HG03571 (cell line): ENCODE data around the gene DDX1.
"Not testable (repeated sequence)": the region's sequence is repeated elsewhere in the genome, so short reads cannot be mapped to it uniquely, and the experiment has no call there.

Experiments
- ATAC-seq: cut with Tn5 transposase; IDR thresholded peaks from one replicate; pipeline ENCODE4 v1.9.1; 2021; ENCODE audit not compliant: unreplicated experiment

DDX1 gene

DNA sequence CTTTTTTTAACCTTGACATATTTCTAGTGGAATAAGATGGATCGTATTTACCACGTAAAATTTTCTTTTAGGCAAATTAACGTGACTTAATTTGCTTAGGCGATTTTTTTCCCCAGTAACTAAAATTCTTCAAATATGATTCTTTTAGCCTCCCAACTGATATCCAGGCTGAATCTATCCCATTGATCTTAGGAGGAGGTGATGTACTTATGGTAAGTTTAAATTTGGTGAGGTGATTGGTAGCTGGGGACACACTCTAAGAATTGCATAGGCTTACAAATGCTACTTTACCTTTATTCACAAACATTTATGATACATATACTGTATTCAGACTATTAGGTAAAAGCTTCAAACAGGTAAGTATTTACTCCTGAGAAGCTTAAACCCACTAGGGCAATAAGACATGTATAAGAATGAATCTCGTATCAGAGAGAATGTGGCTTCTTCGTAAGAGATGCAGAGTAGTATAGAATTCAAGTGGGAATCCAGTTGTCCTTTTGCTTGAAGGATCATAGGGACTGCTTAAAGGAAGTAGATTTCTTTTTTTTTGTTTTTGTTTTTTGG, 3.8 kb downstream of the DDX1 start:
- ATAC-seq: no peak

DNA sequence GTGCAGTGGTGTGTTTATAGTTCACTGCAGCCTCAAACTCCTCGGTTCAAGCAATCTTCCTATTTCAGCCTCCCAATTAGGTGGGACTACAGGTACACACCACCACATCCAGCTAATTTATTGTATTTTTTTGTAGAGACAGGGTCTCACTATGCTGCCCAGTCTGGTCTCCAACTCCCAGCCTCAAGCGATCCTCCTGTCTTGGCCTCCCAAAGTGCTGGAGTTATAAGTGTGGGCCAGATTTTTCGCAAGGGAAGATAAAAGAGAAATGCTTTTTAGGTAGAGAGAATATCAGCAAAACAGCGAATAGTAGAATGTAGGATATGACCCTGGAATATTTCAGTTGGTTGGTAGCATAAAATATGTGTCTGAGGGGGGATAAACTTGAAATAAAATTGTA, 4.3 kb downstream of the DDX1 start:
- no peak for ATAC-seq

DNA sequence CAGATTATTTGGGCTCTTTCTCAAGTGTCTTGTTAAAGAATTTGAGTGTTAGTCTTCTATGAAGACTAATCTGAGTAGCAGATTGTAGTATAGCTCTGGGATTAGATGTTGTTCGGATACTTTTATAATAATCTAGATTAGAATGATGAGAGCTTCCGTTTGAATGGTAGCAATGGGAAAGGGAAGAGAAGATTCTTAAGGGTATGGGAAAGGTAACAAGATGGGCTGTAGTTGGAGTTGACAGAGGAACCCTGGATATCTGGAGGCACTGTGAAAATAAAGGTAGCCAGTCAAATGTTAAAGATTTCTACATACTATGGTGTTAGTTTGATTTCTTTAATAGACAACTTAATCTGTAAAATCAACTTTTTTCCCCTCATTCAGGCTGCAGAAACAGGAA, 4.7 kb downstream of the DDX1 start:
- no peak for ATAC-seq

DNA sequence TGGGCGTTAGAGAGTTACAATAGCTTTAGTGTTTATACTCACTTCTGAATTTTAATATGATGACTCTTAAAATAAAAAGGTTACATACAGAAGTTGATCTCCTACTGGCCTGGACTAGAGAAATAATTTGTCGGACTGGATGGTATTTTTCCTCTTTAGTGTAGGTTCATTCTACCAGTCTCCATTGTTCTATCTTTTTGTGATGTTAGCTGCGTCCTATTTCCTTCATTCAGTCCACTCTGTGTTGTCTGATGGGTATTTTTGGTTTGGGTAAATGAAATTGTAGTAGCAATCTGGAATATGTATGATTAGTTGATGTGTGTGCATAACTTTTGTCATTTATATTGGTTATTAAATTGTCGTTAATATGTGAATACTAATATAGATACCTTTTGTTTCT, 5.3 kb downstream of the DDX1 start:
- no peak for ATAC-seq

DNA sequence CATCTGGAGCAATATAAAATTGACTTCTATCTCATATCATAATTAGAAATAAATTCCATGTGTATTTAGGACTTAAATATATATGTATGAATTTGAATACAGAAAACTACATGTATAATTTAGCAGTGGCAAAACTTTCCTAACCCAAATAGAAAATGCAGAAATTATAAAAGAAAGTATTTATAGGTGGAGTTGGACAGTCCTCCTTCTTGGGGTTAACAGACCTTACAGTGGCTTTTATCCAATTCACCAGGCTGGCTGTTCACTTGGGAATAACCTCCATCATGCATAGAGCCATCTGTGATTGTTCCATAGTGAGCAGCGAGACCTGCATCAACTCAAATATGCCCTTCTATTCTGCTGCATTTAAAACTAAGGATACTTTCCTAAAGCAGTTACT, 8.3 kb downstream of the DDX1 start:
- no peak for ATAC-seq

DNA sequence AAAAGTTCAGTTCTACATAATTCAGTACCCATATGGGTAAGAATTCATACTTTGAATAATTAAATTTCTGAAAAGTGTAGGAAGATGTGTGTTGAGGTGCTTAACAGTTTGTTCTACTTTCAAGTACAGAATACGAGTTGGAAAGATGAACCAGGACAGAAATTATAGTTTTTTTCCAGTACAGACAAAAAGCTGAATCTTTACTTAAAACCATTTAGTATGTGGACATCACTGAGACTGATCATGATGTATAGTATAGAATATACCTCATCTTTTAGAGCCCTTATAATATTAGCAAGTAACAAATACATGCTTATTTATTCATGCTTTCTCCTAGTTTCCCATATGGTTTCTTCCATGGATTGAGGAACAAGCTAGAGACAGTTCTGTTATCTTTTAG, 10.0 kb downstream of the DDX1 start:
- no peak for ATAC-seq

DNA sequence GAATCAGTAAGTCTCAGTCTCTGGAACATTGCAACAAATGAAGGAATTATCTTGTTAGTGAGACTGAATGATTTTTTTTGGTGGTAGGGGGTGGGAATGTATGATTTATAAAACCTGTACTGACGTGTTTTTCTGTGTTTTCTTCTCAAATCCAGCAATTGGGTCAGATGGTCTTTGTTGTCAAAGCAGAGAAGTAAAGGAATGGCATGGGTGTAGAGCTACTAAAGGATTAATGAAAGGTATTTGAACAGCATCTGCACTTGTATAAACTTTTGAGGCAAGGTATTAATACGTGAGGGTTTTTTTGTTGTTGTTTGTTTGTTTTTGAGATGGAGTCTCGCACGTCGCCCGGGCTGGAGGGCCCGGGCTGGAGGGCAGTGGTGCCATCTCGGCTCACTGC, 10.7 kb downstream of the DDX1 start:
- no peak for ATAC-seq

DNA sequence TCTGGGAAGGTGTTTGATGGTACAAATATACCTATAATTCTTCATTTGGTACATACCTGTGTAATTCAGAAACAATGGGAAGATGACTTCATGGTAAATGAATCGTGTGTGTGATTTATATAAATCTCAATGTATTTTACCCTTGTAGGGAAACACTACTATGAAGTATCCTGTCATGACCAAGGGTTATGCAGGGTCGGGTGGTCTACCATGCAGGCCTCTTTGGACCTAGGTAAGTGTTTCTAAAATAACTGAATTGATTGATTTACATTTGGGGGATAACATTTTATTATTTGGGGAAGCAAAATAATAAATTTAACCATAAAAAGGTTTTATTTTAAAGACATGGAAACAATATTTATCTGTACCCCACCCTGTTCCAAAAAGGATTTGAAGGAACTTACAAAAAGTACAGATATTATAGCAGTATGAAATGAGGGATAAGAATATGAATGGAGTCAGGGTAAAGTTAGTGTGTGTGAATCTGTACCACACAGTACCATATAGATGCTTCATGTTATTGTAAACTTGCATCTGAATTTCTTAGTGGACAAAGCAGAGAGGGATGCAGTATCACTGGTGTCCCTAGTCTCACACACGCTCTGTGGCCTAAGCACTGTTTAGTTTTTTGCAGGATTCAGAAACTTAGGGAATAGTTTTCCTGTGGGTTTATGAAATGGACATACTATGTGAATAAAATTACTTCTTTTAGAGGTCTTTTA, 11.5 kb downstream of the DDX1 start:
- ATAC-seq: no peak

DNA sequence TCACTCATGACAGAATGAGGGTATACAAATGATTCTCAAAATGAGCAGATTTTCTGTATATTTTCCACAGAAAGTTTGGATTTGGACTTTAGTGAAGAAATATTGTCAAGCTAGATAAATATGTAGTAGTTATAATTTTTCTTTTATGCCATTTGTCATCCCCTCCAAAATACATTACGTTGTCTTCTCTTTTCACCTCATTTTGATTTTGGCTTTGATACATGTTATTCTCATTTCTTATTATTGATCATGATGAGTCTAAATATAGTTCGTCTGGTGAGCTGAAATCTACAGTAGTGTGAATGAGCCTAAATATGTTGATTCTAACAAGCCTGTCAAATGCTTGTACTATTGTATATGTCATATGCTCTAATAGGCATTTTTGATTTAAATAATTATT, 12.3 kb downstream of the DDX1 start:
- no peak for ATAC-seq

DNA sequence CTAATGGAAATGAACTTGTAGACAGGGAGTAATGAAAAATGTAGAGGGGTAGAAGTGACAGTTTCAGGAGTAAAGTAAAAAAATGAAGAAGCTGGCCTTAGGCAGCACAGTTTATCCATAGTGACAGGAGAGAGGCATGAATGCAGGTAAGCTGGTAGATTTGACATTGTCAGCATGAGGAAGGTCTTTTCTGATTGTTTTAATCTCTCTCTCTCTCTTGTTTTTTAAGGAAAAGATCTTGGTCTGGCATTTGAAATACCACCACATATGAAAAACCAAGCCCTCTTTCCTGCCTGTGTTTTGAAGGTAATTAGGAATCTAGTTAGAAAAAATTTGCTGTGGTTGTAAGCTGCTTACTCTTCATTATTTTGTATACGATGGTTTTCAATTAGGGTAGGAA, 14.1 kb downstream of the DDX1 start:
- ATAC-seq: no peak

DNA sequence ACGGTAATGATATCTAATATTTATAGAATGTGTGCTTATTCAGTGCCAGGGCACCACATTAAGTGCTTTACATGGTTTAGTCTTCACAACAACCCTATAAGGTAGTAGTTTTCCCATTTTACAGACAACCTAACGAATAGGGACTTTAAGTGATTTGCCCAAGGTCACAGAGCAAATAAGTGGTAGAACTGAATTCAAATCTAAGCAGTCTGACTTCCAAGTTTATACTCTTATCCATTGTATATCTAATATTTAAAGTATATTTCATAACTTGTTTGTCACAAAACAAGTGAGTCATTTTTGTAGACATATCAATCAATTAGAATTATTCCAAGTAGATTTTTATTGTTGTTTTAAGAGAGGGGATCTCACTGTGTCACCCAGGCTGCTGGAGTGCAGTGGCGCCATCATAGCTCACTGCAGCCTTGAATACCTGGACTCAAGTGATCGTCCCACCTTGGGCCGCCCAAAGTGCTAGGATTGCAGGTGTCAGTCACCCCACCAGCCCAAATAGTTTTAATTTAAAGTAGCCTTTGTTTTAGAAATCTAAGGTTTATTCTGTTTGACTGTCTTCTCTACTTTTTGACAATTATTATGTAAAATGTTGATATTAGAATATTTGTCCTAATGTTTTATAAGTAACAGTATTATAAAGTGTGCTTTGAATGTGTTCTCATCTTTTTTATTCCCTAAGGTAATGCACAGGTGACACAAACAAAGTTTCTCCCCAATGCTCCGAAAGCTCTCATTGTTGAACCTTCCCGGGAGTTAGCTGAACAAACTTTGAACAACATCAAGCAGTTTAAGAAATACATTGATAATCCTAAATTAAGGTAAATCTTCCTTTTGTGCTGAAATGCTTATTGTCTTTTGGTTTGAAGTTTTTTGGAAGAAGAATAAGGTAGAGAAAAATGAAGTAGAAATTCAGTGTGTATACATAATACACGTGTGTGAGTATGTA, 15.1 kb downstream of the DDX1 start:
- no peak for ATAC-seq

DNA sequence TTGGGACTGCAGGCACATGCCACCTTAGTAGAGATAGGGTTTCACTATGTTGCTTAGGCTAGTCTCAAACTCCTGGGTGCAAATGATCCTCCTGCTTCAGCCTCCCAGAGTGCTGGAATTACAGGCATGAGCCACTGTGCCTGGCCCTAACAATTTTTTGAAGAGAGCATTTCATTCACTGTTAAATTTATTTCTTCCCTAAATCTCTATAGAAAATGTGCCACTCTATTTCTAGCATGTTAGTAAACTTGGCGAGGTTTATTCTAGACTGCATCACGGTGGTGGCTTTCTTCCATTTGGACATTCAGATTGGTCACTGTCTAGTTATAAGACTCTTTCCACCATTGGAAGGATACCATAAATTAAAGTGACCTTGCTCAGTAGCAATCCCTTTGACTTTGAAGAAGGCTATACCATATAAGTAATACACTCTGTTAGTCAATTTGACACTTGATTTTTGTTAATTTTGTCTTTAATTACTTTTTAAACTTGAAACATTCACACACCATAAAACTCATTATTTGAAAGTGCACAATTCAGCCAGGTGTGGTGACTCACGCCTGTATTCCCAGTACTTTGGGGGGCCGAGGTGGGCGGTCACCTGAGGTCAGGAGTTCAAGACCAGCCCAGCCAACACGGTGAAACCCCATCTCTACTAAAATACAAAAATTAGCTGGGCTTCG, 16.2 kb downstream of the DDX1 start:
- ATAC-seq: no peak

DNA sequence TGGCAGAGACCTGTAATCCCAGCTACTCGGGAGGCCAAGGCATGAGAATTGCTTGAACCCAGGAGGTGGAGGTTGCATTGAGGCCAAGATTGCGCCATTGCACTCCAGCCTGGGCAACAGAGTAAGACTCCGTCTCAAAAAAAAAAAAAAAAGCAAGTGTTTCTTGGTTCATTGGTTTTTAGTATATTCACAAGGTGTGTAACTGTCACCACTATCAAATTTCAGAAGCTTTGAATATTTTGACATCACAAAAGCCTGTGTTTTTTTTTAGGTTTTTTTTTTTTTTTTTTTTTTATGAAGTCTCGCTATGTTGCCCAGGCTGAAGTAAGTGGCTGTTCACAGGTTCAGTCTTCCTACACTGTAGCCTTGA, 16.7 kb downstream of the DDX1 start:
- no peak for ATAC-seq

DNA sequence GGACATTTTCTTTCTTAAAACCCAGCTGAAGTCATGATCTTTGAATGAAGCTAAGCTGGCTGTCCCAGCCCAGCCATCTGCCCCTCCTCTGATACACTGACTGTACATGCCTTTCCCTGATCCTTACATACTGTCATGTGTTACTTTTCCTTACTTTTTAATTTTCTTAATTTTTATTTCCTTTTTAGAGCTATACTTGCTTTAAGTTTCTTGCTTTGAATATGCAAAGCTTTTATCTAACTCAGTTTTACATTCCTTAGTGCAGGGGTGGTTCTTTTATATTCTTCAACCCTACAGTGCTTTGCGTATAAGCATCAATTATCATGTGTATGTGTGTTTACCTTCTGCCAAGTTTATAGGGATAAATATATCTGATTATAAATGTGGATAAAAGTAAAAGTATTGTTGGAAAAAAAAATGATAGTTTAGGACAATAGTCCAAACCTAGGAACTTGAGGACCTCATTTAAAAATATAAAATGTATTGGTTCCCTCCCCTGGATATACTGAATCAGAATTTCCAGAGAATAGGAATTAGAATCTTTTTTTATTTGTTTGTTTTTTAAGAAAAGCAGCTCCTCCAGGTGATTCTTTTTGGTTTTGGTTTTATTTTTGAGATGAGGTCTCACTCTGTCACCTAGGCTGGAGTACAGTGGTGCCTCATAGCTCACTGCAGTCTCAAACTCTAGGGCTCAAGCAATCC, 17.8 kb downstream of the DDX1 start:
- no peak for ATAC-seq

DNA sequence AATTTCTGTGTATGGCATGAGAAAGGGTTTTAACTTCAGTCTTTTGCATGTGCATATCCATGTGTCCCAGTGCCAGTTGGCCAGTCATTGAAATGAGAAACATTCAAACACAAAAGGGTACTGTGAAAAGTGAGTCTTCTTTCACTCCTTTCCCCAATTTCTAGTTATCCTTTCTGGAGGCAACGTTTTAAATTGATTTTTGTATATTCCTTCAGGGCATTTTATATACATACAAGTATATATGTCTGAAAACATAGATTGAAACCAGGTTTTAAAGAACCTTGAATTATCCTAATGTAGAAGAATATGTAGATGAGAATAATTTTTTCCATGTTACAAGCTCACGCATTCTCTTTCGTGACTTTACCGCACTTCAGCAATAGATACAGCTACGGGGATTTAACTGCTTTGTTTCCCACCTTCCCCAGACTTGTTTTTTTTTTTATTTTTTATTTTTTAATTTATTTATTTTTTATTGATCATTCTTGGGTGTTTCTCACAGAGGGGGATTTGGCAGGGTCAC, 18.8 kb downstream of the DDX1 start:
- no peak for ATAC-seq

DNA sequence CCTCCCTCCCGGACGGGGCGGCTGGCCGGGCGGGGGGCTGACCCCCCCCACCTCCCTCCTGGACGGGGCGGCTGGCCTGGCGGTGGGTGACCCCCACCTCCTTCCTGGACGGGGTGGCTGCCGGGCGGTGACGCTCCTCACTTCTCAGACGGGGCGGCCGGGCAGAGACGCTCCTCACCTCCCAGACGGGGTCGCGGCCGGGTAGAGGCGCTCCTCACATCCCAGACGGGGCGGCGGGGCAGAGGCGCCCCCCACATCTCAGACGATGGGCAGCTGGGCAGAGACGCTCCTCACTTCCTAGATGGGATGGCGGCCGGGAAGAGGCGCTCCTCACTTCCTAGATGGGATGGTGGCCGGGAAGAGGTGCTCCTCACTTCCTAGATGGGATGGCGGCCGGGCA, 20.4 kb downstream of the DDX1 start:
- ATAC-seq: not testable (repeated sequence)

DNA sequence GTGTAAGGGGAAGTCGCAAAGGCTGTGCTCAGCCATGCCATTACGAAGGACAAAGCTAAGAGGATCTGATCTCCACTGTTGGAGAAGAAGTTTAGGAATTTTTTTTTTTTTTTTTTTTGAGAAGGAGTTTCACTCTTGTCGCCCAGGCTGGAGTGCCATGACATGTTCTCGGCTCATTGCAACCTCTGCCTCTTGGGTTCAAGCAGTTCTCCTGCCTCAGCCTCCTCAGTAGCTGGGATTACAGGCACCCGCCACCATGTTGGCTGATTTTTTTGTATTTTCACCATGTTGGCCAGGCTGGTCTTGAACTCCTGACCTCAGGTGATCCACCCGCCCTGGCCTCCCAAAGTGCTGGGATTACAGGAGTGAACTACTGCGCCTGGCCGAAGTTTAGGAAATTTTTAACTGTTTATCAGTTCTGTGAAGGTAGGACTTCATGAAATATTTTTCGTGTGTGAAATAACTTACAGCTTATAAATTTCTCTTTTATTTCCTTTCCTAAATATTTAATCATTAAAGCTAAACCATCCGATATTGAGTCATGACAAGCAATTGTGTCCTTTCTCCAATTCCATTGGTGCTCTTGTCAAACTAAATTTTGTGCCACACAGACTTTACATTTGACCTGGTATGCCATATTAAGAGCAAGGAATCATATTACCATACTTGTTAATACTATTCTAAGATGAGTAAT, 22.2 kb downstream of the DDX1 start:
- no peak for ATAC-seq

DNA sequence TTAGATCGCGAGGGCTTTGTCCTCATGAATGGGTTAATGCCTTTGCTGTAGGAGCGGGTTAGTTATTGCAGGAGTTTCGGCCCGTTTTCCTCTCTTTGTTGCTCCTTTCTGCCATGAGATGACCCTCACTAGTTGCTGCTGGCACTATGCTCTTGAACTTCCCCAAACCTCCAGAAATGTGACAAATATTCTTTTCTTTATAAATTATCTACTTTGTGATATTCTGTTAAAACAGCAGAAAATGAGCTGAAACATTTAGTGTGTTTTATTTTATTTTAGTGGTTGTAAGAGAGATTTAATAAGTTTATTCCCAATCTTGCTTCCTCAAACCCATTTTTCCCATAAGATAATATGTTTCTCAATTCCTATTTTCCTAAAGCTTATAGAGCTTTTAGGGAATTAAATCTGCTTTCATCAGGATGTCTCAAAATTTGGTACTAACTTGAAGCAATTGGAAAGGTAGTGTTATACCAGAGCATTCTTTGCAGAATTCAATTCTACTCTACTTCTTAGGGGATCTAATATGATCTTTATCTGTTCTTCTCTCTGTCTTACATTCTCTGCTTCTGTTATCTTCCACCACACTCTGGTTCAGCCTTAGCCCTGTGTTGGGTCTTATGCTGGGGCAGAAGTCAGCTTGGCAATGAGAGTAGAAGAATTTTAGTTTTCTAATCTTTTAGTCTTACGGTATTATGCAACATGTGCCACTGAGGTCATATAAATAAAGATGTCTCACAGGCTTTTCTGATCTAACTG, 23.1 kb downstream of the DDX1 start:
- ATAC-seq: no peak

DNA sequence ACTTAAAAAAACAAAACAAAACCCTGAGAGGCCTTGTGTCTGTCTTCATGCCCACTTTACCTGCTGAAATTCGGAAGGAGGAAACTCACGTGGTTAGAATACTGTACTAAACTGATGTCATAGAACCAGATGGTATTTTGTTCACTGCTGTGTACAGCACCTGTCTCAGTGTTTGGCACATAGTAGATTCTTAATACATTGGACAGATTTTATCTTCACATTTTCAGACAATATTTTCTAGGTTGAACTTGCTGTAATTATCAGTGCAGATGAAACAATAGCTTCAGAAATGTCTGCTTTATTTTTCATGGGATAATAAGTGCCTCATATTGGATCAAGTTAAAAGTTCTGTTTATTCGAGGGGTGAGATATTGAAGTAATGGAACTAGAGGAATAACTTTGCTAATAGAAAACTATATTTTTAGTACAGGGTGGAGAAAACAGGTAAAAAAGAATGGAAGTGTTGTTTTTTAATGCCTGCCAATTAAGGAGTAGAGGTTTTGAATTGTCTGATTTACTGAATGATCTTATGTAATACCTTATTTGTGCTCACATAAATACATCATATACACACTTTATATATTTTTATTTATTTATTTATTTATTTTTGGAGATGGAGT, 23.7 kb downstream of the DDX1 start:
- ATAC-seq: no peak
